NT2/D1 (cell line): ENCODE measurements around the gene OR5B21.

Source experiments
- DNase-seq: peaks from one replicate; pipeline ENCODE4 v3.0.0-alpha.2; 2011; ENCODE audit warnings: low read depth, low spot score
- H3K27me3 ChIP-seq: 2 replicates; pipeline ENCODE4 v1.6.0; 2011; ENCODE audit warnings: mild to moderate bottlenecking; ENCODE audit not compliant: insufficient read length, insufficient read depth
- H3K36me3 ChIP-seq: 2 replicates; pipeline ENCODE4 v1.6.1; 2011; ENCODE audit warnings: mild to moderate bottlenecking, low read length, mixed read lengths; ENCODE audit not compliant: insufficient read depth, insufficient read length
- H3K4me1 ChIP-seq: 2 replicates; pipeline ENCODE4 v1.5.1; 2011; ENCODE audit not compliant: insufficient read depth, insufficient read length
- H3K4me3 ChIP-seq: 2 replicates; pipeline ENCODE4 v1.5.1; 2011; ENCODE audit warnings: low read depth; ENCODE audit not compliant: insufficient read length
- H3K9ac ChIP-seq: 2 replicates; pipeline ENCODE4 v1.6.0; 2011; ENCODE audit warnings: low read depth; ENCODE audit not compliant: insufficient read length
- H3K9me3 ChIP-seq: 2 replicates; pipeline ENCODE4 v1.5.1; 2011; ENCODE audit warnings: mild to moderate bottlenecking, low read length; ENCODE audit not compliant: insufficient read depth
- SUZ12 ChIP-seq: IDR thresholded peaks from 2 replicates; pipeline ENCODE4 v1.6.1; 2011; ENCODE audit not compliant: insufficient read length, insufficient read depth; ENCODE audit errors: extremely low read depth
- YY1 ChIP-seq: IDR thresholded peaks from 2 replicates; pipeline ENCODE4 v1.6.1; 2011; ENCODE audit not compliant: insufficient read length, insufficient read depth
- ZNF274 ChIP-seq: IDR thresholded peaks from 2 replicates; pipeline ENCODE4 v1.6.1; 2011; ENCODE audit warnings: mild to moderate bottlenecking, low read depth, low read length

Gene OR5B21

GRCh38 chr11:58494101-58494500, 13.8 kb downstream of the OR5B21 start:
- Histone ChIP-seq H3K4me1 (no peaks in the 10 kb centered on the region), H3K36me3 (no peaks in the 10 kb centered on the region)

GRCh38 chr11:58493676-58494075, 14.2 kb downstream of the OR5B21 start:
- no peak for TF ChIP-seq ZNF274
- no peak for TF ChIP-seq SUZ12
- TF ChIP-seq YY1, result no peak
- Histone ChIP-seq H3K4me1 (no peaks in the 10 kb centered on the region), H3K36me3 (no peaks in the 10 kb centered on the region), H3K9ac (no peak overlapping the region), H3K4me3 (no peak overlapping the region), H3K9me3 (no peaks in the 10 kb centered on the region), H3K27me3 (no peaks in the 10 kb centered on the region)
- no peak for DNase-seq

More at GRCh38 chr11:58494101-58494500, 13.8 kb downstream of the OR5B21 start:
- TF ChIP-seq ZNF274, result no peak
- TF ChIP-seq YY1, result no peak
- TF ChIP-seq SUZ12, result no peak
- no peaks in the 10 kb centered on the region for H3K9me3 ChIP-seq
- no peak overlapping the region for H3K9ac ChIP-seq
- H3K4me3 ChIP-seq, result no peak overlapping the region
- no peak for DNase-seq
- no peaks in the 10 kb centered on the region for H3K27me3 ChIP-seq

- TF ChIP-seq YY1 (no peak), SUZ12 (no peak)
- H3K27me3 ChIP-seq, result no peaks in the 10 kb centered on the region
- no peaks in the 10 kb centered on the region for H3K36me3 ChIP-seq
- H3K9me3 ChIP-seq, result no peaks in the 10 kb centered on the region
- H3K4me3 ChIP-seq, result no peak overlapping the region
- no peak for DNase-seq
- H3K9ac ChIP-seq, result no peak overlapping the region
- peaks cover 2% of the 10 kb centered on the region for H3K4me1 ChIP-seq
Measured at GRCh38 chr11:58490827-58491226, 17.1 kb downstream of the OR5B21 start.

- Histone ChIP-seq H3K4me1 (peaks cover 2% of the 10 kb centered on the region), H3K27me3 (no peaks in the 10 kb centered on the region)
- no peak for DNase-seq
Measured at GRCh38 chr11:58487170-58487569, 20.7 kb downstream of the OR5B21 start.

GRCh38 chr11:58485961-58486360, 21.9 kb downstream of the OR5B21 start:
- H3K27me3 ChIP-seq, result no peaks in the 10 kb centered on the region
- H3K36me3 ChIP-seq, result no peaks in the 10 kb centered on the region
- DNase-seq, result peak; percentile 1
- TF ChIP-seq YY1 (no peak), SUZ12 (no peak), ZNF274 (no peak)
- no peak overlapping the region for H3K4me3 ChIP-seq
- no peaks in the 10 kb centered on the region for H3K9me3 ChIP-seq
- H3K9ac ChIP-seq, result no peak overlapping the region
- H3K4me1 ChIP-seq, result peaks cover 2% of the 10 kb centered on the region

More at GRCh38 chr11:58487170-58487569, 20.7 kb downstream of the OR5B21 start:
- no peak for TF ChIP-seq YY1
- no peak for TF ChIP-seq ZNF274
- TF ChIP-seq SUZ12, result no peak
- no peaks in the 10 kb centered on the region for H3K9me3 ChIP-seq
- no peak overlapping the region for H3K9ac ChIP-seq
- no peak overlapping the region for H3K4me3 ChIP-seq
- no peaks in the 10 kb centered on the region for H3K36me3 ChIP-seq

GRCh38 chr11:58471892-58472291, 36.0 kb downstream of the OR5B21 start:
- no peak for DNase-seq
- TF ChIP-seq YY1 (no peak), ZNF274 (no peak), SUZ12 (no peak)
- H3K4me1 ChIP-seq, result no peaks in the 10 kb centered on the region
- no peak overlapping the region for H3K9ac ChIP-seq
- H3K36me3 ChIP-seq, result no peaks in the 10 kb centered on the region
- no peak overlapping the region for H3K4me3 ChIP-seq
- H3K9me3 ChIP-seq, result peaks cover 23% of the 10 kb centered on the region
- no peaks in the 10 kb centered on the region for H3K27me3 ChIP-seq

GRCh38 chr11:58466293-58466692, 41.6 kb downstream of the OR5B21 start:
- Histone ChIP-seq H3K9me3 (peaks cover 5% of the 10 kb centered on the region; the same call in 1 of the 2 replicates), H3K4me3 (no peak overlapping the region), H3K36me3 (no peaks in the 10 kb centered on the region), H3K4me1 (no peaks in the 10 kb centered on the region), H3K27me3 (no peaks in the 10 kb centered on the region), H3K9ac (no peak overlapping the region)
- TF ChIP-seq YY1, result no peak
- TF ChIP-seq SUZ12, result no peak
- TF ChIP-seq ZNF274, result no peak
- no peak for DNase-seq
